ENCODE data around the gene DOCK9.
"Not testable (repeated sequence)": the region's sequence is repeated elsewhere in the genome, so short reads cannot be mapped to it uniquely, and the experiment has no call there.

DOCK9 gene

GRCh38 chr13:98912846-98913245 lies 65.0 kb downstream of the DOCK9 start:
- no peak for DNase-seq

GRCh38 chr13:98910501-98910951 lies 67.3 kb downstream of the DOCK9 start:
- no peak for DNase-seq

- no peak for DNase-seq
Observed at GRCh38 chr13:98909016-98909415, 68.8 kb downstream of the DOCK9 start.

GRCh38 chr13:98906746-98907502 lies 70.9 kb downstream of the DOCK9 start:
- no peak for DNase-seq

- DNase-seq = no peak
Observed at GRCh38 chr13:98905199-98905598, 72.7 kb downstream of the DOCK9 start.

- DNase-seq = no peak
Observed at GRCh38 chr13:98900442-98900841, 77.4 kb downstream of the DOCK9 start.

- DNase-seq = no peak
Observed at GRCh38 chr13:98897706-98898105, 80.2 kb downstream of the DOCK9 start.

- no peak for DNase-seq
Observed at GRCh38 chr13:98896868-98897144, 81.1 kb downstream of the DOCK9 start.

- DNase-seq = no peak
Observed at GRCh38 chr13:98896083-98896867, 81.6 kb downstream of the DOCK9 start.

GRCh38 chr13:98894814-98895213 lies 83.0 kb downstream of the DOCK9 start:
- DNase-seq = not testable (repeated sequence)

- no peak for DNase-seq
Observed at GRCh38 chr13:98893371-98893770, 84.5 kb downstream of the DOCK9 start.

GRCh38 chr13:98892821-98893220 lies 85.0 kb downstream of the DOCK9 start:
- no peak for DNase-seq

- DNase-seq = no peak
Observed at GRCh38 chr13:98892077-98892476, 85.8 kb downstream of the DOCK9 start.

- DNase-seq = no peak
Observed at GRCh38 chr13:98890925-98891324, 86.9 kb downstream of the DOCK9 start.

- DNase-seq = no peak
Observed at GRCh38 chr13:98890186-98890585, 87.7 kb downstream of the DOCK9 start.

GRCh38 chr13:98889419-98890085 lies 88.3 kb downstream of the DOCK9 start:
- no peak for DNase-seq

GRCh38 chr13:98888890-98889279 lies 89.0 kb downstream of the DOCK9 start:
- no peak for DNase-seq

GRCh38 chr13:98888222-98888889 lies 89.5 kb downstream of the DOCK9 start:
- no peak for DNase-seq

GRCh38 chr13:98886587-98887230 lies 91.2 kb downstream of the DOCK9 start:
- DNase-seq = no peak

- no peak for DNase-seq
Observed at GRCh38 chr13:98885600-98885999, 92.3 kb downstream of the DOCK9 start.

GRCh38 chr13:98883998-98884397 lies 93.9 kb downstream of the DOCK9 start:
- DNase-seq = no peak

- DNase-seq = no peak
Observed at GRCh38 chr13:98881390-98881789, 96.5 kb downstream of the DOCK9 start.

GRCh38 chr13:98880677-98881076 lies 97.2 kb downstream of the DOCK9 start:
- no peak for DNase-seq
